HG03025 (cell line): Measurements from ENCODE around the gene TOP3A.

ENCODE experiments used
- ATAC-seq: cut with Tn5 transposase; IDR thresholded peaks from one replicate; pipeline ENCODE4 v1.9.1; 2021; ENCODE audit warnings: mild to moderate bottlenecking, moderate library complexity; ENCODE audit not compliant: unreplicated experiment, low FRiP score

TOP3A gene

DNA sequence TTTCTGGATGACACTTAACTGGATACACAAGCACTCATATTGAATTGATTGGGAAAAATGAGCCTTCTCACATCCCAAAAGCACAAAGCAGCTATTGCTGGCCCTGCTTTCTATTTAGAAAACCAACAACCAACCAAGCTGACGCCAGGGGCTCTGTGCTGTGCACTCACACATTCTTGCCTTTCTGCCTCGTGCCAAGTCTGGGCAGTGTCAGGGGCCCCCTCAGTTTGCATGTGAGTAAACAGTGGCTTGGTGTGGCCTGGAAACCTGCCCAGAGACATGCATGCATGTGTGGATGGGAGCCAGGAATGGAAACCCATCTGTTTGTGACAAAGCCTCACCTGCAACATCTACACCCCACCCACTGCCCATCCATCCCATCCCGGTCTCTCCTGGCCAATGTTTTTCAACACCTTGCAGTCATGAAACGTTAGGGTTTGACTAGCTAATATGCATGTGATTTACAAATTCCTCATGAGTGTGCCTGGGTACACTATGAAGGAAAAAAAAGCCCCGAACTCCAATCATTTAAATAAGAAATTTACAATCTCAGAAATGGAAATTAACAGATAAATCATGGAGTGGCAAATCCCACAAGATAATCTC, 33.9 kb downstream of the TOP3A start:
- no peak for ATAC-seq

GRCh38 chr17:18280249-18280648, 34.5 kb downstream of the TOP3A start:
- no peak for ATAC-seq

- no peak for ATAC-seq
These were observed 35.9 kb downstream of the TOP3A start for GRCh38 chr17:18278867-18279266.

GRCh38 chr17:18277076-18277475, 37.7 kb downstream of the TOP3A start:
- ATAC-seq: no peak

DNA sequence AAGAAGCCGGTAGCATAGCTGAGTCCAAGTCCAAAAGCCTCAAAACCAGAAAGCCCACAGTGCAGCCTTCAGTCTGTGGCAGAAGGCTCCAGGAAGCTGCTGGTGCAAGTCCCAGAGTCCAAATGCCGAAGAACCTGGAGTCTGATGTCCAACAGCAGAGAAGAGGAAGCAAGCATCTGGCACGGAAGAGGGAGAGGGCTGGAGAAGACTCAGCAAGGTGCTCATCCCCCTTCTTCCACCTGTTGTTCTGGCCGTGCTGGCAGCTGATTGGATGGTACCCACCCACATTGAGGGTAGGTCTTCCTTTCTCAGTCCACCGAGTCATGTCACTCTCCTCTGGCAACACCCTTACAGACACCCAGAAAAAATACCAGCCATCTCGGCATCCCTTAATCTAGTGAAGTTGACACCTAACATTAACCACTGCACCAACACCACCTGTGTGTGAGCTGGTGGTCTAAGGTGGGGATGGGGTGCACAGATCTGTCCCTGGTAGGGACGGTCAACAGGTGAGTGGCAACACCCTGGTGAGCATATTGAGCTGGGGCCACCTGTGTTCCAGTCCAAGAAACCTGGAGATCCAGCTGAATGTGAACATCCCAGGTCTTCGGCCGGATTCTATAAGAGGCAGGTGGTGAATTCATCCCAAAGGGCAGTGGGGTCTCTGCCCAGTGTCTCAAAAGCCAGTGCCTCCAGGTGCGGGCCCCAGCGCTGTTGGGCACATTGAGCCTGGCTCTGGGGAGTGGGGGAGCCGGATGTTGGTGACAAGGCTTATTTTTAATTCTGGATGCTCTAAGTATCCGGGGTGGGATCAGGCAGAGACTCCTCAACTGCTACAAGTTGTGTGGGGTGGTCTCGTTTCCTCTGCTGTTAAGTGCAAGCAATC, 44.5 kb downstream of the TOP3A start:
- no peak for ATAC-seq

DNA sequence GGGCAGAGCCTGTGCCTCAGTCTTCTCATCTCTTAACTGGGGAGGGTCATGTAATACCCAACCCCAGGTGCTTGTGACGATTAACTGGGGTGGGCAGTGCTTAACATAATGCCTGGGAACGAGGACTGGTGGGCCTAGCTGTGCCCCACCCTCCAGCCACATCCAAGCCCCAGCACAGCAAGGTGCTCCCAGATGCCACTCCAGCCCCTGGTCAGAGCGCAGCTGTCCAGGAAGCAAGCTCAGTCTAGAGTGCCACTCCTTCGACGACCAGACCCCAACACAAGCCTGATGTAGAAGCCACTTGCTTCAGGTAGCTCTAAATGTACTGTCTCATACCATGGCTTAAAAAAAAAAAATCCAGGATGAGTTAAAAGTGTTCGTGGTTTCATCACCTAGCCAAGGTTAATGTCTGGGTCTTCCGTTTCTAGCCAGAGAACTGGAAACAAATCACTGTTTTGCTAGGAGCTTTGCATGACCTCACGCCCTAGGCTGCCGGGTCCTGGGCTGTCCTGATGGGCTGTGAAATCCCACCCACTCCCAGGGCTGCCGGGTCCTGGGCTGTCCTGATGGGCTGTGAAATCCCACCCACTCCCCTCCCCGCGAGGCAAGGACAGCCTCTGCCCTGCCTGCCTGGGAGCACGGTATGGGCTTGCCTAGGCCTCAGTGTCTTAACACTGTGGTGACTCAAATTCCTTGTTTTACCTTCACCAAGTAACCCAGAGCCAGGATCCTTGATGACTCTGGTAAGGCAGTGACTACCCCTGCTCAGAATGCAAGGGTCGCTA, 46.7 kb downstream of the TOP3A start:
- no peak for ATAC-seq

- ATAC-seq: no peak
These were observed 47.4 kb downstream of the TOP3A start for GRCh38 chr17:18267366-18267765.

DNA sequence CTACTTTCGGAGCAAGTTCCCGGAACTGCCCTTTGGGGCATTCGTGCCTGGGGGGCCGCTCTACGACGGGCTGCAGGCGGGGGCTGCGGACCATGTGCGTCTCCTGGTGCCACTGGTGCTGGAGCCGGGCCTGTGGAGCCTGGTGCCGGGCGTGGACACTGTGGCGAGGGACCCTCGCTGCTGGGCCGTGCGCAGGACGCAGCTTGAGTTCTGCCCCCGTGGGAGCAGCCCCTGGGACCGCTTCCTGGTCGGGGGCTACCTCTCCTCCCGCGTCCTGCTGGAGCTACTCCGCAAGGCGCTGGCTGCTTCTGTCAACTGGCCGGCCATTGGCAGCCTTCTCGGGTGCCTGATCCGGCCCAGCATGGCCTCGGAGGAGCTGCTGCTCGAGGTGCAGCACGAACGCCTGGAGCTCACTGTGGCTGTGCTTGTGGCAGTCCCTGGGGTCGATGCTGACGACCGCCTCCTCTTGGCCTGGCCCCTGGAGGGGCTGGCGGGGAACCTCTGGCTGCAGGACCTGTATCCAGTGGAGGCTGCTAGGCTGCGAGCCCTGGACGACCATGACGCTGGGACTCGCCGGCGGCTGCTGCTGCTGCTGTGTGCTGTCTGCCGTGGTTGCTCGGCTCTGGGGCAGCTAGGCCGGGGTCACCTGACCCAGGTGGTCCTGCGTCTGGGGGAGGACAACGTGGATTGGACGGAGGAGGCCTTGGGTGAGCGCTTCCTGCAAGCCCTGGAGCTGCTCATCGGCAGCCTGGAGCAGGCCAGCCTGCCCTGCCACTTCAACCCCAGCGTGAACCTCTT, 50.7 kb downstream of the TOP3A start:
- ATAC-seq: no peak

DNA sequence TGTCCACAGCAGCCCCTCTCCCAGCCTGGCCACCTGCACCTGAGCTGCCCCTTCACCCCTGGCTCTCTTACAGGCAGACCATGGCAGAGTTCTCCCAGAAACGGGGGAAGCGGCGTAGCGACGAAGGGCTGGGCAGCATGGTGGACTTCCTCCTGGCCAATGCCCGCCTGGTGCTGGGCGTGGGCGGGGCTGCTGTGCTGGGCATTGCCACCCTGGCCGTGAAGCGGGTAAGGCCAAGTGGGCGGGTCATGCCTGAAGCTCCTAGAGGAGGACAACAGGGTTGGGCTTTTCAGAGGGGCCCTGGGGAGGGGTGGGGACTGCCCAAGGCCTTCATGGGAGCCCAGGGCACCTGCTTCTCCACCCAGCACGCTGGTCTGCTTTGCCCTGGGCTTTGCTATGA, 52.2 kb downstream of the TOP3A start:
- no peak for ATAC-seq

DNA sequence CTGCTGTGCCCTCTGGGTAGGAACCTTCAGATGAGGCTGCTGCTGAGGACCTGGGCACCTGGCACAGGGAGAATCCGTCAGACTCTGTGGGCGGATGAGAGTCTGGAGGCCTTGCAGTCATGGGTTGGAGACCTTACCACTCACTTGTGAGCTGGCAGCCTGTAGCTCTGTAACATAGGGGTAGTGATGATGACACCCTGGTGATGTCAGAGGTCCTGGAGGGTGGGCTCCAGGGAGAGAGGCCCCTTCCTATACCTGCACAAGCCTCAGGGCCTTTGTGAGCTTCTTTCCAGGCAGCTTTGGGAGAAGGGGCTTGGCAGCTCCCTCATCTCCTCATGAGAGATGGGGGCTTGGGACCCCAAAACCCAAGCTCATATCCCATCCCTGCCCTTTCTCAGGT, 52.7 kb downstream of the TOP3A start:
- ATAC-seq: no peak

DNA sequence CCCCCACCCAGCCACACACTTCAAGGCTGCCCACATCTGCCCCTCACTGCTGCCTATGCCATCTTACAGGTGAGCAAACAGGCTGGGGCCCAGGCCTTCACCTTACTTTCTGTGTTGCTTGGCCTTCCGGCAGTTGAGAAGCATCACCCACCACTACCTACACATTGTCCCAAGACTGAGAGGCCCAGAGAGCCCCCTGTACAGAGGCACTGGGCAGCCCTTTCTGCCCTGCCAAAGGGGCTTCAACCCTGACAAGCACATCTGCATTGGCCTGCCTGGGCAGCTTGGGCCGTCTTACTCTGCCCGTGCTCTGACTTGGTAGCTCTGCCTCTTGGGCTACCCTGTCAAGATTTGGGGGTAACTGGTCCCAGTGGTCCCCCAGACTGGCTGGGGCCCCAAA, 53.1 kb downstream of the TOP3A start:
- ATAC-seq: no peak

DNA sequence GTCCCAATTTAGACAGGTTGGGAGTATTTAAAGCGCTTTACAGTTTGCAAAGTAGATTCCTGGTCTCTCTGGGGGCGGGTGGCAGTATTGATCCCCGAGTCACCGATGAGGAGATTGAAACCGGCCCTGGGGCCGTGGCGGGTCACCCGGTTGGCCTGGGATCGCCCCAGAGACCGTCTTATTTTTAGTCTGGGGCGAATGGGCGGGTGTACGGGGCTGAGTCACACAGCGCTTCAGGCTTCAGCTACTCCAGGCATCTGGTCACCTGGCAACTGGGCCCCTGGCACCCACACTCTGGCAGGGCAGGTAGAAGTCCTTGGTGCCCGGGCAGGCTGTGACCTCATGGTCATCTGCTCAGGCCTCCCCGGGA, 53.7 kb downstream of the TOP3A start:
- ATAC-seq: no peak

- ATAC-seq: peak; percentile 74
These were observed 54.3 kb downstream of the TOP3A start, which contains the start of gene MIEF2 for GRCh38 chr17:18260332-18261145. MIEF2 (plus strand) TSS chr17:18260662; CDS start chr17:18262721, 2,059 bp downstream.

- ATAC-seq: no peak
These were observed 55.0 kb downstream of the TOP3A start for GRCh38 chr17:18259621-18260331.

GRCh38 chr17:18258356-18259038, 56.3 kb downstream of the TOP3A start, which contains the start of gene FLII:
FLII (minus strand) TSS chr17:18258738; CDS start chr17:18258690, 48 bp downstream.
- ATAC-seq: no peak

GRCh38 chr17:18257982-18258355, 56.8 kb downstream of the TOP3A start:
- ATAC-seq: no peak

DNA sequence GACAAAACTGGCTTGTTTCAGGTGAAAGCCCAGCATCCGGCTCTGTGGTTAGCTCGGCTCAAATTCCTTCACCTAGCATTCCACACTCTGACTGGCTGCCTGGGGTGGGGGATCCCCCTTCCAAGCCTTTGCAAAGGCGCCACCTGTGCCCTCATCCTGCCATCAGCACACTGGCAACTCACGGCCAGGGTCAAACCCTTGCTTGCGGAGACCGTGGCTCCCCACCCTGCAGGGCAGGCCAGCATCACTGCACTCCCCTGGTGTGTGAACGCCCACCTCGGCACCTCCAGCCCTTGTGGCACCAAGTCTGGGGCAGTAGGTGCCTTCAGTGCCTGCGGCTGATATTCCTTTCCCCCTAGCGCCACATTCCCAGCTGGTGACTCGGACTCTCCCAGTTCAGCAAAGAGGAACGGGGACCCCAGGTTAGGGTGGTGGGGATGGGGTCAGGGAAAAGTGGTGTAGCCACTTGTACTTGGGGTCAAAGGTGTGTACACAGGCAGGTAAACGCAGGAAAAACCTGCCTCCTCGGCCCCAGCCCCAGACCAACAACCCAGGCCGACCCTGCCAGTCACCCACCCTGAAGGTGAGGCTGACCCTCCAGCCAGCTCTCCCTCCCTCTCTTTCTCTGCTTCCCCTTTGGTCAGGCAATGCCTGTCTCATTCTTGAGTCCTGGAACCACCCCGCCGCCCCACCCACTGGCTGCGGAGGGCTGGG, 57.4 kb downstream of the TOP3A start:
- ATAC-seq: no peak

DNA sequence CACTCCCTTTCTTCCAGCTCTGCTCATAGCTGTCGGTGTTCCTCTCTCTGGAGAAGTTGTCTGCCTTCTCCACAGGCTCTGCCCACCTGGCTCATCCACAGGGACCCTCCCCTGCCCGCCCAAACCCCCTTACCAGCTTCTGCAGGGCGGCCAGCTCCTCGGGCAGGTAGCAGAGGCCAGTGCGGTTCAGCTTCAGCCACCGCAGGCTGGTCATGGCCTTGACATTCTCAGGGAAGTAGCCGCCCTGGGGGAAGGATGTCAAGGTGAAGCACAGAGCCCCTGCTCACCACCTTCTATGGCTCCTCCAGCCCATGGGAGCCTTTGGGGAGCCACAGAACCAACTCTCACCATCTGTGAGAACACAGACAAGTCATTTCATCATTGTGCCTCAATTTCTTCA, 58.0 kb downstream of the TOP3A start:
- no peak for ATAC-seq
